HepG2 (cell line): ENCODE results near the gene PUS3. TPM values are rescaled to one million over a fixed set of nuclear protein-coding genes. Genes with fewer than 3 reads are reported as not detected.

ENCODE experiments used
- MAZ ChIP-seq, 2 experiments: sonication (generic) in 1 of 2; formaldehyde crosslinking in 1 of 2; IDR thresholded peaks; 2 replicates each; pipeline versions ENCODE4 v1.5.0 to v1.6.1; 2012 to 2020; ENCODE audit warnings: low read depth in 2 of 2, mild to moderate bottlenecking in 2 of 2, borderline replicate concordance in 1 of 2, improper control_type of control experiment in 1 of 2, low read length in 1 of 2, missing genetic modification reagents in 1 of 2, moderate library complexity in 1 of 2
- MYC ChIP-seq: sonication (generic); formaldehyde crosslinking; IDR thresholded peaks from 2 replicates; pipeline ENCODE4 v1.9.0; 2021; ENCODE audit warnings: missing genetic modification reagents, borderline replicate concordance
- ZFP91 ChIP-seq: sonication (generic); formaldehyde crosslinking; IDR thresholded peaks from 2 replicates; pipeline ENCODE4 v1.9.0; 2022; ENCODE audit warnings: missing genetic modification reagents, mild to moderate bottlenecking, borderline replicate concordance
- ZNF124 ChIP-seq: sonication (generic); formaldehyde crosslinking; IDR thresholded peaks from 2 replicates; pipeline ENCODE4 v1.4.0; 2020; ENCODE audit warnings: missing genetic modification reagents
- ZNF33B ChIP-seq: sonication (generic); formaldehyde crosslinking; IDR thresholded peaks from 2 replicates; pipeline ENCODE4 v1.5.1; 2020; ENCODE audit warnings: mild to moderate bottlenecking, missing genetic modification reagents
- ZNF558 ChIP-seq: sonication (generic); formaldehyde crosslinking; IDR thresholded peaks from 2 replicates; pipeline ENCODE4 v1.9.0; 2022; ENCODE audit warnings: mild to moderate bottlenecking, missing genetic modification reagents, borderline replicate concordance
- ZNF724P ChIP-seq: sonication (generic); formaldehyde crosslinking; IDR thresholded peaks from 2 replicates; pipeline ENCODE4 v1.8.0; 2022; ENCODE audit warnings: missing genetic modification reagents, borderline replicate concordance
- ZNF749 ChIP-seq: sonication (generic); formaldehyde crosslinking; IDR thresholded peaks from 2 replicates; pipeline ENCODE4 v1.8.0; 2022; ENCODE audit warnings: mild to moderate bottlenecking, missing genetic modification reagents, moderate library complexity, borderline replicate concordance
- polyA plus RNA-seq, 8 experiments: library from polyadenylated mRNA; depleted of rRNA in 3 of 8; stranded (reverse) in 7 of 8; unstranded in 1 of 8; fragments of >200 nt; fragmentation: Illumina TruSeq in 4 of 8; extraction: Trizol in 4 of 8; gene quantifications; 2 replicates each; pipeline versions ENCODE4 v1.2.1 to v1.2.3, GENCODE V29; 2011 to 2016; ENCODE audit warnings: low read depth in 4 of 8, missing spikeins in 1 of 8, mixed read lengths in 1 of 8; ENCODE audit not compliant: insufficient read depth in 1 of 8
- total RNA-seq, 5 experiments: library from RNA; depleted of rRNA; stranded (reverse); fragments of >200 nt; fragmentation: Illumina TruSeq; extraction: Trizol; gene quantifications; 2 replicates each; pipeline ENCODE4 v1.2.3, GENCODE V29; 2016; ENCODE audit warnings: low read depth in 1 of 5
- TF ChIP-seq, protein P1 (sequence below): sonication (generic); formaldehyde crosslinking; IDR thresholded peaks from 2 replicates; pipeline ENCODE4 v1.4.0; 2020; ENCODE audit warnings: missing genetic modification reagents, borderline replicate concordance

Gene PUS3
- total and polyA plus RNA-seq, 2 of the 13 experiments (the other 11 are each of a cell fraction or from before 2014, with no cell fraction given), result 6.0 to 18.2 TPM

DNA sequence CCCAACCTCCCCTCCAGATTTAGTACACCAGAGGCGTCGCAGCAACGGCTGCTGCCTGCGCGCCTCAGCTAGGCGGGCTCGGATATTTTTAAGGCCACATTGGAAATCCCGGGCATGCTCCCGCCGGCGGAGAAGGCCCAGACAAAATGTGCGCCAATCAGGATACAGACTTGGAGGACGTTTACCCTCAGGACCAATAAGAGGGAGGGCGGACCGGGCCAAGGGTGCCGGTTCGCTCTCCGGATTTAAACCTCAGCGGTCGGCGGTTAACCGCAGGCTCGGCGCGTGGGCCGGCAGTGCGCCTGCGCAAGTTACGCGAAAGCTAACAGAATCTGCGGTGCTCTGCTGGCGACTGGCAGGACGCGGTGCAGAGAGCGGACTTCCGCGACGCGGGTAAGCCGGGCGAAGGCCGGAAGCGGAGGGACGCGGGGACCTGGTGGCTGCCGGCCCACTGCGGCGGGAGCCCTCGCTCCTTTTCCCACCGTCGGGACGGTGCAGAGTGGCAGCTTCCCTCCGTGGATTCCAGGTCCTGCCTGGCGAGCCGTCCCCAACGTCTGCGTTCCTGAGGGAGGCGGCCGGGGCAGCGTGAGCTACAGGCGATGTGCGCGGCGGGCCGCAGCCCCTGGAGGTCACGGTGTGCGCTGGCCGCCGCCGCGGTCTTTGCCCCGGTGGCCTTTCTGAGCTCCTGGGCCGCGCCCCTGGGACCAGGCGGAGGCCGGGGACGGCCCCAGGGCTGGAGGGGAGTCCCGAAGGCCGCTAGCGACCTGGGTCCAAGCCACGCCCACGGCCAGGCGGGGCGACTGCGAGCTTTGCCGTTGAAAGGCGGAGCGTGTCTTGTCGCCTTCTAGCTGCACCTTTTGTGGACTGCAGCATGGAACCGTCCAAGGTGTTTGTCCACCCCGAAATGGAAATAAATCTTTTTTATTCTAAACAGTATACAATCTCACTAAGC is 15.4 kb downstream of the PUS3 start, which contains the start of gene HYLS1 (continued):
- TF ChIP-seq, protein P1, sequence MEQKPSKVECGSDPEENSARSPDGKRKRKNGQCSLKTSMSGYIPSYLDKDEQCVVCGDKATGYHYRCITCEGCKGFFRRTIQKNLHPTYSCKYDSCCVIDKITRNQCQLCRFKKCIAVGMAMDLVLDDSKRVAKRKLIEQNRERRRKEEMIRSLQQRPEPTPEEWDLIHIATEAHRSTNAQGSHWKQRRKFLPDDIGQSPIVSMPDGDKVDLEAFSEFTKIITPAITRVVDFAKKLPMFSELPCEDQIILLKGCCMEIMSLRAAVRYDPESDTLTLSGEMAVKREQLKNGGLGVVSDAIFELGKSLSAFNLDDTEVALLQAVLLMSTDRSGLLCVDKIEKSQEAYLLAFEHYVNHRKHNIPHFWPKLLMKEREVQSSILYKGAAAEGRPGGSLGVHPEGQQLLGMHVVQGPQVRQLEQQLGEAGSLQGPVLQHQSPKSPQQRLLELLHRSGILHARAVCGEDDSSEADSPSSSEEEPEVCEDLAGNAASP, result peak; percentile 11; the same call in 1 of the 2 replicates
- TF ChIP-seq MAZ (IDR thresholded peaks at IDR 0.05; ENCODE audit: borderline replicate concordance, low read depth, low read length), result no peak
- no peak for TF ChIP-seq MAZ (CRISPR knock-in tag; IDR thresholded peaks at IDR 0.05; ENCODE audit: low read depth)
- TF ChIP-seq ZNF124 (CRISPR knock-in tag), result 0 out of 2 replicates have a peak, but pooled peaks have one; percentile 22
- peak; percentile 66; the same call in 1 of the 2 replicates for TF ChIP-seq MYC (CRISPR knock-in tag)
- TF ChIP-seq ZNF749 (CRISPR knock-in tag), result peak; percentile 80
- peak; percentile 69; the same call in 1 of the 2 replicates for TF ChIP-seq ZNF33B (CRISPR knock-in tag)
- TF ChIP-seq ZNF724P (CRISPR knock-in tag), result no peak
- peak; percentile 82 for TF ChIP-seq ZFP91 (CRISPR knock-in tag)
- TF ChIP-seq ZNF558, result no peak; the same call in 1 of the 2 replicates
